Measurements from ENCODE around the gene LRRC75A.

- TF ChIP-seq, protein P1, sequence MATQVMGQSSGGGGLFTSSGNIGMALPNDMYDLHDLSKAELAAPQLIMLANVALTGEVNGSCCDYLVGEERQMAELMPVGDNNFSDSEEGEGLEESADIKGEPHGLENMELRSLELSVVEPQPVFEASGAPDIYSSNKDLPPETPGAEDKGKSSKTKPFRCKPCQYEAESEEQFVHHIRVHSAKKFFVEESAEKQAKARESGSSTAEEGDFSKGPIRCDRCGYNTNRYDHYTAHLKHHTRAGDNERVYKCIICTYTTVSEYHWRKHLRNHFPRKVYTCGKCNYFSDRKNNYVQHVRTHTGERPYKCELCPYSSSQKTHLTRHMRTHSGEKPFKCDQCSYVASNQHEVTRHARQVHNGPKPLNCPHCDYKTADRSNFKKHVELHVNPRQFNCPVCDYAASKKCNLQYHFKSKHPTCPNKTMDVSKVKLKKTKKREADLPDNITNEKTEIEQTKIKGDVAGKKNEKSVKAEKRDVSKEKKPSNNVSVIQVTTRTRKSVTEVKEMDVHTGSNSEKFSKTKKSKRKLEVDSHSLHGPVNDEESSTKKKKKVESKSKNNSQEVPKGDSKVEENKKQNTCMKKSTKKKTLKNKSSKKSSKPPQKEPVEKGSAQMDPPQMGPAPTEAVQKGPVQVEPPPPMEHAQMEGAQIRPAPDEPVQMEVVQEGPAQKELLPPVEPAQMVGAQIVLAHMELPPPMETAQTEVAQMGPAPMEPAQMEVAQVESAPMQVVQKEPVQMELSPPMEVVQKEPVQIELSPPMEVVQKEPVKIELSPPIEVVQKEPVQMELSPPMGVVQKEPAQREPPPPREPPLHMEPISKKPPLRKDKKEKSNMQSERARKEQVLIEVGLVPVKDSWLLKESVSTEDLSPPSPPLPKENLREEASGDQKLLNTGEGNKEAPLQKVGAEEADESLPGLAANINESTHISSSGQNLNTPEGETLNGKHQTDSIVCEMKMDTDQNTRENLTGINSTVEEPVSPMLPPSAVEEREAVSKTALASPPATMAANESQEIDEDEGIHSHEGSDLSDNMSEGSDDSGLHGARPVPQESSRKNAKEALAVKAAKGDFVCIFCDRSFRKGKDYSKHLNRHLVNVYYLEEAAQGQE (IDR thresholded peaks at IDR 0.05; ENCODE audit: insufficient replicate concordance, low read depth) = no peak
- TF ChIP-seq POLR2AphosphoS5 (IDR thresholded peaks at IDR 0.05; ENCODE audit: low read depth) = no peak
- no peak for TF ChIP-seq CTCF (IDR thresholded peaks at IDR 0.05; ENCODE audit: insufficient read depth, low read length)
- no peak for TF ChIP-seq SPI1 (IDR thresholded peaks at IDR 0.05; ENCODE audit: borderline replicate concordance, low read depth)
- TF ChIP-seq GABPA (IDR thresholded peaks at IDR 0.05; ENCODE audit: low read depth) = no peak
These were observed 73.3 kb downstream of the LRRC75A start for GRCh38 chr17:16418685-16419068.
